Measurements from ENCODE around the gene NIPAL4.

Gene NIPAL4

GRCh38 chr5:157451806-157452205, 8.2 kb upstream of the NIPAL4 start:
- no peak for DNase-seq (ENCODE audit: low read depth)
- no peak for TF ChIP-seq CTCF (IDR thresholded peaks at IDR 0.05; ENCODE audit: control insufficient read depth, insufficient read depth, low read depth, low read length, missing control alignments)
- H3K4me3 ChIP-seq (ENCODE audit: control insufficient read depth, low read depth, low read length), result no peak overlapping the region

GRCh38 chr5:157454273-157454672, 5.7 kb upstream of the NIPAL4 start:
- H3K4me3 ChIP-seq (ENCODE audit: control insufficient read depth, low read depth, low read length), result no peak overlapping the region
- no peak for TF ChIP-seq CTCF (IDR thresholded peaks at IDR 0.05; ENCODE audit: control insufficient read depth, insufficient read depth, low read depth, low read length, missing control alignments)
- DNase-seq (ENCODE audit: low read depth), result no peak

- no peak overlapping the region for H3K4me3 ChIP-seq (ENCODE audit: control insufficient read depth, low read depth, low read length)
- TF ChIP-seq CTCF (IDR thresholded peaks at IDR 0.05; ENCODE audit: control insufficient read depth, insufficient read depth, low read depth, low read length, missing control alignments), result no peak
- DNase-seq (ENCODE audit: low read depth), result no peak
Observed at GRCh38 chr5:157455057-157455456, 5.0 kb upstream of the NIPAL4 start.

- no peak overlapping the region for H3K4me3 ChIP-seq (ENCODE audit: control insufficient read depth, low read depth, low read length)
- no peak for DNase-seq (ENCODE audit: low read depth)
- TF ChIP-seq CTCF (IDR thresholded peaks at IDR 0.05; ENCODE audit: control insufficient read depth, insufficient read depth, low read depth, low read length, missing control alignments), result no peak
Observed at GRCh38 chr5:157456301-157456700, 3.7 kb upstream of the NIPAL4 start.

GRCh38 chr5:157457391-157457790, 2.6 kb upstream of the NIPAL4 start:
- no peak for DNase-seq (ENCODE audit: low read depth)
- H3K4me3 ChIP-seq (ENCODE audit: control insufficient read depth, low read depth, low read length), result no peak overlapping the region
- no peak for TF ChIP-seq CTCF (IDR thresholded peaks at IDR 0.05; ENCODE audit: control insufficient read depth, insufficient read depth, low read depth, low read length, missing control alignments)

- no peak for DNase-seq (ENCODE audit: low read depth)
Observed at GRCh38 chr5:157458835-157459234, 1.2 kb upstream of the NIPAL4 start.

More at GRCh38 chr5:157458835-157459234, 1.2 kb upstream of the NIPAL4 start:
- TF ChIP-seq CTCF (IDR thresholded peaks at IDR 0.05; ENCODE audit: control insufficient read depth, insufficient read depth, low read depth, low read length, missing control alignments), result no peak
- no peak overlapping the region for H3K4me3 ChIP-seq (ENCODE audit: control insufficient read depth, low read depth, low read length)

All from AG09309 (cell line).